H1 (cell line): ENCODE data around the gene PDGFB.

Source experiments
- ATF2 ChIP-seq: IDR thresholded peaks from 2 replicates; pipeline ENCODE4 v1.6.1; 2012; ENCODE audit warnings: low read length, inconsistent platforms
- BACH1 ChIP-seq: IDR thresholded peaks from 2 replicates; pipeline ENCODE4 v1.6.1; 2012; ENCODE audit warnings: low read length, improper control_type of control experiment
- CEBPB ChIP-seq: IDR thresholded peaks from 2 replicates; pipeline ENCODE4 v1.6.1; 2012; ENCODE audit warnings: low read depth, low read length
- CHD1 ChIP-seq: IDR thresholded peaks from 2 replicates; pipeline ENCODE4 v1.6.1; 2012; ENCODE audit warnings: low read depth, low read length, improper control_type of control experiment
- CTCF ChIP-seq, 3 experiments: IDR thresholded peaks; 1 replicate in 2 of 3; 2 replicates in 1 of 3; pipeline versions ENCODE4 v1.5.1 to v1.6.1; 2011; ENCODE audit warnings: low read length in 3 of 3, mild to moderate bottlenecking in 3 of 3, inconsistent platforms in 2 of 3, low read depth in 1 of 3, moderate library complexity in 1 of 3; ENCODE audit not compliant: insufficient read depth in 1 of 3; ENCODE audit errors: control extremely low read depth in 1 of 3
- EGR1 ChIP-seq: IDR thresholded peaks from 2 replicates; pipeline ENCODE4 v1.6.1; 2011; ENCODE audit warnings: low read depth, low read length, borderline replicate concordance
- EZH2 ChIP-seq: fragments of 200-600 bp; sonication (generic); IDR thresholded peaks from 2 replicates; pipeline ENCODE4 v1.7.1; 2012; ENCODE audit warnings: low read depth, mild to moderate bottlenecking, moderate library complexity, low read length, inconsistent platforms; ENCODE audit not compliant: severe bottlenecking
- GABPA ChIP-seq: IDR thresholded peaks from 2 replicates; pipeline ENCODE4 v1.6.1; 2011; ENCODE audit warnings: mild to moderate bottlenecking, low read length, moderate library complexity, borderline replicate concordance; ENCODE audit not compliant: insufficient read depth
- JUN ChIP-seq: IDR thresholded peaks from 2 replicates; pipeline ENCODE4 v1.6.1; 2011; ENCODE audit warnings: low read depth, mild to moderate bottlenecking, improper control_type of control experiment, low read length
- MAFK ChIP-seq: IDR thresholded peaks from 2 replicates; pipeline ENCODE4 v1.6.1; 2012; ENCODE audit warnings: low read depth, mild to moderate bottlenecking, improper control_type of control experiment, low read length
- POLR2A ChIP-seq, 2 experiments: IDR thresholded peaks; 1 replicate in 1 of 2; 2 replicates in 1 of 2; pipeline ENCODE4 v1.6.1; 2011; ENCODE audit warnings: low read depth in 2 of 2, low read length in 2 of 2, mild to moderate bottlenecking in 2 of 2; ENCODE audit errors: control extremely low read depth in 1 of 2
- POLR2AphosphoS5 ChIP-seq: IDR thresholded peaks from 2 replicates; pipeline ENCODE4 v1.6.1; 2011; ENCODE audit warnings: low read depth, low read length
- TAF1 ChIP-seq: IDR thresholded peaks from 2 replicates; pipeline ENCODE4 v1.6.1; 2011; ENCODE audit warnings: mild to moderate bottlenecking, low read depth, low read length

DNA sequence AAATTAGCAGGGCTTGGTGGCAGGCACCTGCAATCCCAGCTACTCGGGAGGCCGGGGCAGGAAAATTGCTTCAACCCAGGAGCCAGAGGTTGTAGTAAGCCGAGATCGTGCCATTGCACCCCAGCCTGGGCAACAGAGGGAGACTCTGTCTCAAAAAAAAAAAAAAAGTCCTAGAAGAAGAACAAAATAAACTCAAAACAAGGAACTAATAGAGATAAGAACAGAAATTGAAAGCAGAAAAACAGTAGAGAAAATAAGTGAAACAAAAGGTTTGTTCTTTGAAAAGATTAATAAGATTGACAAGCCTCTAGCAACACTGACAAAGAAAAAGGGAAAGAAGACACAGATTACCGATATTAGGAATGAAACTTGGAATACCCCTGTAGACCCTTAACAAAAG, 47.2 kb downstream of the PDGFB start:
- no peak for TF ChIP-seq POLR2AphosphoS5
- no peak for TF ChIP-seq MAFK
- no peak for TF ChIP-seq BACH1
- no peak for TF ChIP-seq EZH2
- TF ChIP-seq CTCF (IDR thresholded peaks at IDR 0.05; ENCODE audit: control extremely low read depth in 1 of 3, insufficient read depth in 1 of 3, low read depth in 1 of 3, low read length in 3 of 3), result no peak
- no peak for TF ChIP-seq GABPA
- no peak for TF ChIP-seq EGR1
- TF ChIP-seq JUN, result no peak
- TF ChIP-seq CEBPB, result no peak
- TF ChIP-seq TAF1, result no peak
- TF ChIP-seq POLR2A (IDR thresholded peaks at IDR 0.05; ENCODE audit: control extremely low read depth in 1 of 2, low read depth in 2 of 2, low read length in 2 of 2), result no peak
- no peak for TF ChIP-seq CHD1
- no peak for TF ChIP-seq ATF2
